DMS153 treated with DMSO at 0.1 percent for 48 hours (cell line): ENCODE results near the gene PIP4K2B.
A peak's percentile ranks its signal among the peaks of the same experiment; 100 is the strongest.
"Not testable (repeated sequence)": the region's sequence is repeated elsewhere in the genome, so short reads cannot be mapped to it uniquely, and the experiment has no call there.

Source experiments
- DNase-seq: peaks from one replicate; lab custom pipeline; 2025; ENCODE audit not compliant: unreplicated experiment; lab: John Stamatoyannopoulos, UW

PIP4K2B gene

GRCh38 chr17:38799501-38800236 is at the start of gene PIP4K2B:
PIP4K2B (minus strand) TSS chr17:38799556; CDS start chr17:38799424, 132 bp downstream.
- peak; percentile 96 for DNase-seq

DNA sequence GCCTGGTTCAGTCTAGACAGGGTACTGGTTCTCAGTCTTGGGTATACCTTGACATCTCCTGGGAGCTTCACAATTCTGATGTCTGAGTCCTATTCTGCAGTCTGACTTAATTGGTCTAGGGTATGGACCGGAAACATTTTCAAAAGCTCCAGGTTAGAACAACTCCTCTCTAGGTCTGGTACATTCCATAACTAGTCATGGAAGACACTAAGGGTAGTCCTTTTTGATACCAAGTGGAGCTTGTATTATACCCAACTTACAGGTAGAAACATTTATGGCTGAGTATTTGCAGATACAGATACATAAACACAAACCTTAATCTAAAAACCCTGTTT is 49.2 kb upstream of the PIP4K2B start:
- DNase-seq = no peak

GRCh38 chr17:38844261-38844757 is 45.0 kb upstream of the PIP4K2B start:
- DNase-seq = no peak

GRCh38 chr17:38825762-38826247 is 26.4 kb upstream of the PIP4K2B start:
- DNase-seq = no peak

- peak; percentile 76 for DNase-seq
Observed at GRCh38 chr17:38824899-38825761, 25.8 kb upstream of the PIP4K2B start, which contains the start of gene CWC25. CWC25 (minus strand) TSS chr17:38825321; CDS start chr17:38825183, 138 bp downstream.

- no peak for DNase-seq
Observed at GRCh38 chr17:38815576-38816193, 16.3 kb upstream of the PIP4K2B start.

- no peak for DNase-seq
Observed at GRCh38 chr17:38809828-38810227, 10.5 kb upstream of the PIP4K2B start.

GRCh38 chr17:38800237-38800760 is 943 bp upstream of the PIP4K2B start:
- DNase-seq = no peak

DNA sequence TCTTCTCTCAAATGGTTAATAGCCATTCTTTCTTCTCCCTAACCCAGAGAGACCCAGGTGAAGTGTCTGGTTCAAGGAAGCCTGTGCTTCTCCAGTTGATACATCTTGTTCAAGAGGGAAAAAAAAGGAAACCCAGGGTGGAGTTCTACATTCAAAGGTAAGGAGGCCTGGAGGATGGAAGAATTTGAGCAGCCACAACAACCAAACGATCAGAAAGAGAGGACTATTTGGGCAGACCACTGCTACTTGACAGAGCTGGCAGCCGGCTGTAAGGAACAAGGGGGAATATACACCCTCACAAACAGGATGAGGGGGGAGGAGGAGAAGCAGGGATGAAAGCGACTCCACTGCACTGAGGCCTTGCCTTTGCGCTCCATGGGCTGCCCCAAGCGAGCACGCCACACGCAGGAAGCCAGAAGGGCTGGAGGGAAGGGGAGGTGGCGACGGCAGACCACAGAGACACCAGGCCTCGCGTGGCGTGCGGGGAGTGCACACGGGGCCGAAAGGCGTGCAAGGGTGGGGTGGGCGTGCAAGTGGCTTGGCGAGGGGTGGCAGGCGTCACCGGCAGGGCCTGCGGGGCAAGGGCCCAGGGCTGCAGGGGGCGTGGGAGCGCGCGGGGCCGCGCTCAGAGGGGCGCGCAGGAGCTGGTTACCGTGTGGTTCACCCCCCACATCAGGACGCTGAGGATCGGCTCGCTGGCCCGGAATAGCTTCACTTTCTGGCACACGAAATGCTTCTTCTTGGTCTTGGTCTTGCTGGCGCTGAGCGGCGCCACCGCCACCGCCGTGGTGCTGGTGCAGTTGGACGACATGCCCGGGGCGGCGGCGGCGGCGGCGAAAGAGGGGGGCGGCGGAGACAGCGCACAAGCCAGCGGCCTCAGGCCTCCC is 499 bp downstream of the PIP4K2B start:
- no peak for DNase-seq

DNA sequence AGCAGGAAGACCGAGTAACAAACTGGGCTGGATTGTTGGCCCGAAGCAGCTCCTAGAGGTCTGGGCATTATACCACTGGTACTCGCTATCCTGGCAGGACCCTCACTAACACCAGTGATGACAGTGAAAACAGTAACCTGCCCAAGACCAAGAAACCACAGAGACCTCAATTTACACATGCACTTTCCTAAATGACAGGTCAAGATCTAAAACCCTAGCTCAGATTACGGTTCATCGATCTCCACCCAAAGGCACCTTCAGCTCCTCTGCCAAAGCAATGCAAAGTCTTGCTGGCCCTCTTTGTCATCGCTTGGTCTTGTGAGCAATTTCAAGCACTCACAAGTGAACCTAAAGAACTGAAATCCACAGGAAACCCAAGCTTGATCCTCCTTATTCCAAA is 1.5 kb downstream of the PIP4K2B start:
- no peak for DNase-seq

DNA sequence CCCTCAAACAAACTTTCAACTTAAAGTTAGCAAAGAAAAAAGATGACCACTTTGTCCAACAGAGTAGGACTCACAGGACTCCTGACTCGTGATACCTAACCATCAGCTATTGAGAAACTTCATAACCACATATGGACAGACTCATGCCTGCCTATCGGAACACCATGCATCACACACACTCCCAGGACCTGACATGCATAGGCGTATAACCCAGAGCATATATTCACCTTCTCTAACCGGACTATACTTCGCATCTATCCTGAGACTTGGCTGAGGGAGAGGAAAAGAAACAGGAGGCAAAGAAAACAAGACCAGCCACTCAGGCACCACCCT is 2.2 kb downstream of the PIP4K2B start:
- DNase-seq = no peak

- no peak for DNase-seq
Observed at GRCh38 chr17:38796451-38797157, 2.8 kb downstream of the PIP4K2B start.

DNA sequence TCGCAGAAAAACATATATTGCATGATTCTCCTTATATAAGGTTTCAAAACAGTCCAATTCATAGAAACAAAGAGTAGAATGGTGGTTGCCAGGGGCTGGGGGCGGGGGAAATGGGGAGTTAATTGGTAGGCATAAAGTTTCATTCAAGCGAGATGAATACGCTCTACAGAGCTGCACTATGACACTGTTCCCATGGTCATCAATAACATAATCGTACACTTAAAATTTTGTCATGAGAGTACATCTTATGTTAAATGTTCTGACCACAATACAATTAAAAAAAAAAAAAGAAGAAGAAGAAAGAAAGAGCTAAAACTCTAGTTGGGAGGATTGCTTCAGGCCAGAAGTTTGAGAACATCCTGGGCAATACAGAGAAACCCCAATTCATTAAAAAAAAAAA is 5.1 kb downstream of the PIP4K2B start:
- DNase-seq = no peak

GRCh38 chr17:38791162-38791561 is 8.2 kb downstream of the PIP4K2B start:
- no peak for DNase-seq

DNA sequence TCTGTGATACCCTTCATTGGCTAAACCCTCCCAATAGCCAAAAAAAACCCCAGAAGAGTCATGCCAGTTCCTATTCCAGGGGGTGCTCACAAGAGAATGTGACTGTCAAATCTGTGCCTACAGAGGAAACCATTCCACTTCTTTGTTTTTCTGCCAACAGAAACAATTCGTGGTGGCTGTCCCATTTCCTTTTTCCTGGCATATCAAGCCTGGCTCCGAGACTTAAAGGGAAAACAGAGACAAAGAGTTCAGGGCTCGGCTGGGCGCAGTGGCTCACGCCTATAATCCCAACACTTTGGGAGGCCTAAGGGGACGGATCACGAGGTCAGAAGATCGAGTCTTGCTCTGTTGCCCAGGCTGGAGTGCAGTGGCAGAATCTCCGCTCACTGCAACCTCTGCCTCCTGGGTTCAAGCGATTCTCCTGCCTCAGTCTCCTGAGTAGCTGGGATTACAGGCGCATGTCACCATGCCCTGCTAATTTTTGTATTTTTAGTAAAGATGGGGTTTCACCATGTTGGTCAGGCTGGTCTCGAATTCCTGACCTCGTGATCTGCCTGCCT is 9.1 kb downstream of the PIP4K2B start:
- DNase-seq = not testable (repeated sequence)

GRCh38 chr17:38789185-38789584 is 10.2 kb downstream of the PIP4K2B start:
- DNase-seq = no peak

DNA sequence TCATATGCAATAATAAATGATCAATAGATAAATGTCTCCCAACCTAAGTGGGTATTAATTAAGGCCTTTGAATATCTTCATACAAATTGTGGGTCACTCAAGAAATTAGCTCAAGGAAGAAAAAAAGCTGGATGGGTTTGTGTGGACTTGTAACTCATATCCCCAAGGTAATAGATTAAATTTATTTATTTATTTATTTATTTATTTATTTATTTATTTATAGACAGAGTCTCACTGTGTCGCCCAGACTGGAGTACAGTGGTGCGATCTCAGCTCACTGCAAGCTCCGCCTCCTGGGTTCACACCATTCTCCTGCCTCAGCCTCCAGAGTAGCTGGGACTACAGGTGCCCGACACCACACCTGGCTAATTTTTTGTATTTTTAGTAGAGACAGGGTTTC is 11.4 kb downstream of the PIP4K2B start:
- not testable (repeated sequence) for DNase-seq

DNA sequence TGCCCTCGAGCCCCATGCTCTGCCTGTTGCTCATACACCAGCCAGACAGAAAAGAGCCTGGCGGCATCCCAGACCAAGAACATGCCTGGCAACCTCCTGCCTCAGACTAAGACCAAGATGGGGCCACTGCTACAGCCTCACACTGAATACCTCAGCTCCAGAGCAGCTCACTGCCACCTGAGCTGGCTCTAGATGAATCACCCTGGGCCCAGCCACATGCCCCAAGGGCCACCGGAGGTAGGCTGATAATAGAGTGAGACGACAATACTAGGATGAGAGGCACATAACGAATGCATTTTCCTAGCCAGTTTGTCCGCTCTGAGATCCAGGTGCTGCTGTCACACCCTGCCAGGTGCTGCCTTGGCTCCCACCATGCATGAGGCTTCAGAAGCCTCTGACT is 13.0 kb downstream of the PIP4K2B start:
- DNase-seq = no peak

DNA sequence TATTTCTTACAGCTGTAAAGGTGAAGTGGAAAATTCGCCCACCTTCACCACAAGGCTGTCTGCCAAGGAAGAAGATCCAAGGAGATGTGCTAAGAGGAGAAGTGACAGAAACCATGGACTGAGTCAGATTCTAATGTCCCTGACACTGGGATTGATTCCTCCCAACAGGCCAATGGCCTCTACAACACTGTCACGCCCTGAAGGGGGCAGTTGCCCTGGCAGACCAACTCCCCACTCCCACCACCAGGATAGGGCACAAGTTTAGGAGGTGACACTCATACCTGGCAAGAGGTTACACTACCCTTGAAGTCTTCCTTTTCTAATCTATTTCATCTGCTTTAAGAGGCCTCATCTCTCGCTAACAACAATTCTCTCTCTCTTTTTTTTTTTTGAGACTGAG is 16.1 kb downstream of the PIP4K2B start:
- no peak for DNase-seq
